Gastrocnemius medialis (tissue), 4 donors: ENCODE results near the gene ADIG.

Experiments used
- CTCF ChIP-seq, 5 experiments: fragments of 450-650 bp in 3 of 5; fragments of 200-600 bp in 2 of 5; sonication (generic) in 2 of 5; IDR thresholded peaks in 4 of 5; conservative IDR thresholded peaks in 1 of 5; 1 replicate in 4 of 5; 2 replicates in 1 of 5; pipeline ENCODE4 v1.5.1; 2016 to 2019; ENCODE audit warnings: antibody characterized with exemption in 5 of 5, mild to moderate bottlenecking in 3 of 5, moderate library complexity in 3 of 5
- POLR2A ChIP-seq, 2 donors: fragments of 450-650 bp; IDR thresholded peaks; one replicate each; pipeline ENCODE4 v1.6.1; 2017; ENCODE audit warnings: antibody characterized with exemption in 2 of 2, mild to moderate bottlenecking in 2 of 2, moderate library complexity in 2 of 2

- TF ChIP-seq CTCF (IDR thresholded peaks at IDR 0.05 in 4 of 5, conservative IDR thresholded peaks at IDR 0.05 in 1 of 5) (no peak), POLR2A (IDR thresholded peaks at IDR 0.05) (no peak)
Observed at GRCh38 chr20:38589351-38589750, 8.4 kb downstream of the ADIG start.
